Body of pancreas (tissue), 4 donors: Measurements from ENCODE around the gene GRID1.

ENCODE experiments used
- POLR2A ChIP-seq, 3 donors: fragments of 450-650 bp; IDR thresholded peaks; one replicate each; pipeline ENCODE4 v1.6.1; 2016; ENCODE audit warnings: antibody characterized with exemption in 3 of 3, mild to moderate bottlenecking in 2 of 3
- TF ChIP-seq, protein P1 (sequence below), 7 experiments: fragments of 450-650 bp in 4 of 7; fragments of 200-600 bp in 3 of 7; sonication (generic) in 3 of 7; IDR thresholded peaks; one replicate each; pipeline ENCODE4 v1.5.1; 2016 to 2019; ENCODE audit warnings: antibody characterized with exemption in 7 of 7

GRCh38 chr10:85864173-85864549 is 502.4 kb downstream of the GRID1 start:
- TF ChIP-seq, protein P1, sequence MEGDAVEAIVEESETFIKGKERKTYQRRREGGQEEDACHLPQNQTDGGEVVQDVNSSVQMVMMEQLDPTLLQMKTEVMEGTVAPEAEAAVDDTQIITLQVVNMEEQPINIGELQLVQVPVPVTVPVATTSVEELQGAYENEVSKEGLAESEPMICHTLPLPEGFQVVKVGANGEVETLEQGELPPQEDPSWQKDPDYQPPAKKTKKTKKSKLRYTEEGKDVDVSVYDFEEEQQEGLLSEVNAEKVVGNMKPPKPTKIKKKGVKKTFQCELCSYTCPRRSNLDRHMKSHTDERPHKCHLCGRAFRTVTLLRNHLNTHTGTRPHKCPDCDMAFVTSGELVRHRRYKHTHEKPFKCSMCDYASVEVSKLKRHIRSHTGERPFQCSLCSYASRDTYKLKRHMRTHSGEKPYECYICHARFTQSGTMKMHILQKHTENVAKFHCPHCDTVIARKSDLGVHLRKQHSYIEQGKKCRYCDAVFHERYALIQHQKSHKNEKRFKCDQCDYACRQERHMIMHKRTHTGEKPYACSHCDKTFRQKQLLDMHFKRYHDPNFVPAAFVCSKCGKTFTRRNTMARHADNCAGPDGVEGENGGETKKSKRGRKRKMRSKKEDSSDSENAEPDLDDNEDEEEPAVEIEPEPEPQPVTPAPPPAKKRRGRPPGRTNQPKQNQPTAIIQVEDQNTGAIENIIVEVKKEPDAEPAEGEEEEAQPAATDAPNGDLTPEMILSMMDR (IDR thresholded peaks at IDR 0.05), result no peak
- TF ChIP-seq POLR2A (IDR thresholded peaks at IDR 0.05), result no peak
